ENCODE results near the gene DUOXA2.
A peak's percentile ranks its signal among the peaks of the same experiment; 100 is the strongest.

Gene DUOXA2

DNA sequence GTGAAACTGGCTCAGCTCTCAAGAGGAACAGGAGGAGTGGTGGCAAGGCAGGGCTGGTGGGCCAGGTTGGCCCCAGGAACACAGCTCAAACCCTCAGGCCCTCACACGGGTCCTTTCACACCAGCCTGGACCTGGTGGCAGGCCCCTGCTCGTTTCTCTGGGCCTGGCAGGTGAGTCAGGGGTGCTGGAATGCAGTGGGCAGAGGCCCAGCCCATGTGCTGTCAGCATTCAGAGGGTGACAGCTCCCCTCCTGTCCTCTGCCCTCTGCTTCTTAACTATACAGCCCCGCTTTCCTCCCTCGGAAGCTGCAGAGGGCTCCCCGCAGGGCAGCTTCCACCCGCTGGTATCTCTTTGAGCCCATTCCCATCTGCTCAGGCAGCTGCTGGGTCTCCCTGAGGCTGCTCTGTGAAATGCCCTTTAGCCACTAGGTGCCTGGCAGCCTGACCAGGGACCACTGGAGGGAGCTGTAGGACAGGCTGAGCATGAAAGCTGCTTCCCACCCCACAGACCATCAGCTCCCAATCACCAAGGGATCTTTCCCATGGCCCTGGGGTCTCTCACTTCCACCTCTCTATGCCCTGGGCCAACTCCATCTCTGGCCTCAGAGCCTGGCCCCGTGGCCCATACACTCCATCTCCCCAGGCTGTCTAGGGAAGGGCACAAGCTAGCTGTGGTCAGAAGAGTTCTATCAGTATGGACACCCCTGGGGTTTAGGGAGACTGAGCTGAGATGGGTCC lies 48.8 kb downstream of the DUOXA2 start:
- peak in 12 of 14 donors; percentile 38 to 83 (median 63) for DNase-seq

DNA sequence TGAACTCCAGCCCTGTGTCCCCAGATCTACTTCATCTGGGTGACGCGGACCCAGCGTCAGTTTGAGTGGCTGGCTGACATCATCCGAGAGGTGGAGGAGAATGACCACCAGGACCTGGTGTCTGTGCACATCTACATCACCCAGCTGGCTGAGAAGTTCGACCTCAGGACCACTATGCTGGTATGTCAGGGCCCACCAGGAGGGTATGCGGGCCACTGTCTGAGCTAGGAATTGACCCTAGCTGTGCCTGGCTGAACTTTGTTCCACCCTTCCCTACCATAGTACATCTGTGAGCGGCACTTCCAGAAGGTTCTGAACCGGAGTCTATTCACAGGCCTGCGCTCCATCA lies 49.4 kb downstream of the DUOXA2 start:
- no peak for DNase-seq

DNA sequence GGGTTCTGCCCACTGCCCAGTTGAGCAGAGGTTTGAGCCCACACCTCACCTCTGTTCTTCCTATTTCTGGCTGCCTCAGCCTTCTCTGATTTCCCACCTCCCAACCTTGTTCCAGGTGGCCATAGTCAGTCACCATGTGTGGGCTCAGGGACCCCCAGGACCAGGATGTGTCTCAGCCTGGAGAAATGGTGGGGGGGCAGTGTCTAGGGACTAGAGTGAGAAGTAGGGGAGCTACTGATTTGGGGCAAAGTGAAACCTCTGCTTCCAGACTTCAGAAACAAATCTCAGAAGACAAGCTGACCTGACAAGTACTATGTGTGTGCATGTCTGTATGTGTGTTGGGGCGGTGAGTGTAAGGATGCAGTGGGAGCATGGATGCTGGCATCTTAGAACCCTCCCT lies 50.8 kb downstream of the DUOXA2 start:
- DNase-seq: no peak

DNA sequence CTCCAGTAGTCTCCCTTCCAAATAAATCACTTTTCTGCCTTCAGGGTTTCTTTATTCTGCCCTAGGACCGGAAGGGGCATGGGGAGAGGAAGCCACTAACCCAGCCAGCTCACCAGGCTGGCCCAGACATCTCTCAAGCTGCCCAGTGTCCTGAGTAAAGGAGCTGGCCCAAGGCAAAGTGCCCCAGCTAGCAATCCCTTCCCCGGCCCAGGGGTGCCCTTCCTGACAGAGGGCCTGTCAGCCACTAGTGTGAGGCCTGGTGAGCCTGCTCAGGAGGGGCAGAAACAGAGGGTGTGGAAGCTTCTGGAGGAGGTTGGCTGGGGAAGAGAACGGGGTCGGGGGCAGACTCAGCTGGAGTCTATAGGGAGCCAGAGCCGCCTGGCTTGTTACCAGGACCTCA lies 51.4 kb downstream of the DUOXA2 start:
- peak in 2 of 14 donors; percentile 8 to 46 for DNase-seq

DNA sequence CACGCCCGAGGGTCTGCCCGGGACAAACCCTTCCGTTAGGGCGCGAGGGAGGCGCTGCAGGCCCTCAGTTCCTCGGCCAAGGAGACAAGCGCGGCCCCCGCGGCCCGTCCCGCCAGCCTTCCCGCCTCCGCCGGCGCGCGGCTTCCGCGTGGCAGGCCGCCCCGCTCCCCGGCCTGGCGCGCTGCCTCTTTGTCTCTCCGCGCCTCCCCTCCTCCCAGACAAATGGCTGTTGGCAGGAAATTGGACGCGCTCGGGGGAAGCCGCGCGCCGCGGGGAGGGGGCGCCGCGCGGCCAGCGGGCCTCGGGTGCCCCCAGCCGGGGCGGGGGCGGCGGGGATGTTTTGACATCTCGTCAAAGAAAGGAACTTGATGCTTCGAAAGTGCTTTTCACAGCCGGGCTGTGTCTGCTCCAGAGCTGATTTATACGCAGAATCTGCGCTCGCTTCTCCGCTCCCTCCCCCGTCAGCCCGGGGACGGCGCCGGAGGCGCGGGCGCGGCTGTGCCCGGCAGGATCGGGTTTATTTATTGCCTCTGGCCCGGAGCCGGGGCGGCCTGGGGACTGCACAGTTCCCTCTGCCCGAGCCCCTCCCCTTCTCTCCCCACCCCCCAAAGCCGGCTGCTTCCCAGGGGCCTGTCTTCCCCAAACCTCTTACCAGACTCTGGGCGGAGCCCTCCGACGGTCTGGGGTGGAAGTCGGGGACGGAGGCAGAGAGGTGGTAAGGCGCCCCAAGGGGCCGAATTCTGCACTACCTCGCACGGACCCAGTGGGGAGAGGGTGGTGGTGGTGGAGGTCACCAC lies 52.9 kb downstream of the DUOXA2 start:
- peak in 12 of 14 donors; percentile 63 to 90 (median 78) for DNase-seq

DNA sequence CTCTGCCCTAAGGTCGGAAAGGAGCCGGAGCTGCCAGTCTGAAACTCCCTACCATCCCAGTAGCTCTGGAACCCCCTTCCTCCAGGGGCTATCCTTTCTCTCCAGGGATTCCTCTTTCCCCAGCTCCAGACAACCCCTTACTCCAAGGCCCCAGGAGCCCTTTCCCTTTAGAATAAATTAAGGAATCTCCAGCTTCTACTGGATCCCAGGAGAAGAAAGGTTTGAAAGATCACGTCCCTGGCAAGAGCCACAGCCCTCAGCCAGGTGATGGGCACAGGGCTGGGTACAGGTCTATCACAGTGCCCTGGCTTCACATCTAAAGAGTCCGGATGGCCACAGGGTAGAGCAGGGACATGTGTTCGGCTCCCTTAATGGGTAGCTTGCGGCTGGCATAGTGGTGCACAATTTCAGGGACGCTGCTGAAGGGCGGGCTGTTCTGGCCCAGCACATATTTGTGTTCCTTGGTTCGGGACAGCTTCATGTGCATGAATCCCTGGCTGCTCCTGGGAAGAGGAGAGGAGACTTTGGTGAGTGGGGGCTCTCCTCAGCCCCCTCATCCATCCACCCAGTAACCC lies 53.6 kb downstream of the DUOXA2 start:
- peak in 1 of 14 donors; percentile 37 for DNase-seq
